Bronchus fibroblast of lung (primary cell): ENCODE data around the gene EXOC8. TPM values are rescaled to one million over a fixed set of nuclear protein-coding genes. Genes with fewer than 3 reads are reported as not detected.

Experiments
- total RNA-seq: library from RNA; depleted of rRNA; stranded (reverse); fragments of >200 nt; gene quantifications from 2 replicates; pipeline ENCODE4 v1.2.3, GENCODE V29; 2015

EXOC8 gene, protein sequence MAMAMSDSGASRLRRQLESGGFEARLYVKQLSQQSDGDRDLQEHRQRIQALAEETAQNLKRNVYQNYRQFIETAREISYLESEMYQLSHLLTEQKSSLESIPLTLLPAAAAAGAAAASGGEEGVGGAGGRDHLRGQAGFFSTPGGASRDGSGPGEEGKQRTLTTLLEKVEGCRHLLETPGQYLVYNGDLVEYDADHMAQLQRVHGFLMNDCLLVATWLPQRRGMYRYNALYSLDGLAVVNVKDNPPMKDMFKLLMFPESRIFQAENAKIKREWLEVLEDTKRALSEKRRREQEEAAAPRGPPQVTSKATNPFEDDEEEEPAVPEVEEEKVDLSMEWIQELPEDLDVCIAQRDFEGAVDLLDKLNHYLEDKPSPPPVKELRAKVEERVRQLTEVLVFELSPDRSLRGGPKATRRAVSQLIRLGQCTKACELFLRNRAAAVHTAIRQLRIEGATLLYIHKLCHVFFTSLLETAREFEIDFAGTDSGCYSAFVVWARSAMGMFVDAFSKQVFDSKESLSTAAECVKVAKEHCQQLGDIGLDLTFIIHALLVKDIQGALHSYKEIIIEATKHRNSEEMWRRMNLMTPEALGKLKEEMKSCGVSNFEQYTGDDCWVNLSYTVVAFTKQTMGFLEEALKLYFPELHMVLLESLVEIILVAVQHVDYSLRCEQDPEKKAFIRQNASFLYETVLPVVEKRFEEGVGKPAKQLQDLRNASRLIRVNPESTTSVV
- total RNA-seq: 5.5 and 5.7 TPM in 2 replicates

DNA sequence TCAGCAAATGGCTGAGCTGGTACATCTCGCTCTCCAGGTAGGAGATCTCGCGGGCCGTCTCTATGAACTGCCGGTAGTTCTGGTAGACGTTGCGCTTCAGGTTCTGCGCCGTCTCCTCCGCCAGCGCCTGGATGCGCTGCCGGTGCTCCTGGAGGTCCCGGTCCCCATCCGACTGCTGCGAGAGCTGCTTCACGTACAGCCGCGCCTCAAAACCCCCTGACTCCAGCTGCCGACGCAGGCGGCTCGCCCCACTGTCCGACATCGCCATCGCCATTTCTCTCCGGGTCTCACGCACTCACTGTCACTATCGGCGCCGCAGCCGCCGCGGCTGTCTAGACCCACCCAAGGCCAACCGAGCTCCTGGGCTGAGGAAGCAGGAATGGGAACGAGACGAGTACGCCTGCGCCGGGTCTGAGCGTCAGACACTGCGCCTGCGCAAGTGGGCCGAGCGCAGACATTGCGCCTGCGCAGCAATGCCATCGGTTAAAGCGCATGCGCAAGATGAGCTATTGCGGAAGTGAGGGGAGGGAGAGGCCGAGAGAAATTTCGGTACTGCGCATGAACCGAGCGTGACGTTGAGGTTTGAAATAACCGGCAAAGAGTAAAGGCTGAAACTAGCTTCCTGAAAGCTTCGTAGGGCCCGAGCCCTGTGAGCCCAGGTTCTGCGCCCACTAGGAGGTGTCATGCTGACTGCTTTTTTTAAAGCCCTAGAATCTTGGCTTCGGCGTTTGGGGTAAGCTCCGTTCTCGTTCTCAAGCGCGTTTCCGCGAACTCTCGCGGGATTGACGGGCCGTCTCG, at the start of gene EXOC8:
TSS of gene EXOC8 (minus strand) at position 381 of the 798 bp plus-strand sequence. CDS start at position 274, 107 bp downstream.

DNA sequence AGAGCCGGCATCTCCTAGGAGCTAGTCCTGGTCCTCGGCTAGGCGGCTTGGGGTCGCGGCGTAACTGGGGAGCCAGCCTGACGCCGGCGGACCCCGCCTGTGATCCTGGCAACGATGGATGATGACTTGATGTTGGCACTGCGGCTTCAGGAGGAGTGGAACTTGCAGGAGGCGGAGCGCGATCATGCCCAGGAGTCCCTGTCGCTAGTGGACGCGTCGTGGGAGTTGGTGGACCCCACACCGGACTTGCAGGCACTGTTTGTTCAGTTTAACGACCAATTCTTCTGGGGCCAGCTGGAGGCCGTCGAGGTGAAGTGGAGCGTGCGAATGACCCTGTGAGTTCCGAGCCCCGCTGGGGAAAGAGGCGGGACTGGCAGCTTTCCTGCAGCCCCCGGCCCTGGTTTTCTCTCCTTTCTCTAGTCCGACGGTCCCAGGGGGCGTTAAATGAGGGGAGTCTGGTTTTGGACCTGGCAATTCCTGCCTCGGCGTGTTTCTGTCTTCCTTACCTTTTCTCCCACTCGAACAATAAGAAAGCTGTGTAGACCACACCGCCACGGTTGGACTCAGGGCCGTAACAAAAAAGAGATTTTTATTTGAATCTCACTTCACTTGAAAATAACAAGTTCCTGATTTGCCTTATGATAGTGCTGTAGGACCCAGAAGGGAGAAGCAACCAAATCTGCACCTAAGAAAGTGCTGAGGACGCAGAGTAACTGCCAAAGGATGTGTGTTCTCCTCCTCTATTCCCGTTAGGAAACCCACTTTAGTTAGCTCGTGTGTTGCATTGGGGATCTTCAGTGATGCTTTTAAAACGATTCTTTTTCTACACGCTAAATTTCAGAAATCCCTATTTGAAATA, 847 bp upstream of the EXOC8 start, which contains the start of gene SPRTN:
TSS of gene SPRTN (plus strand) at position 24 of the 859 bp plus-strand sequence. CDS start at position 115, 91 bp downstream.

Other genes with a start within 250 kb of the EXOC8 start
- not detected in 2 replicates for gene TRIM67, start 175.8 kb downstream of the EXOC8 start, total RNA-seq
- 53.1 and 58.8 TPM in 2 replicates for gene GNPAT, start 96.6 kb downstream of the EXOC8 start, total RNA-seq
- gene SPRTN, start 441 bp upstream of the EXOC8 start, total RNA-seq: 9.8 and 12.2 TPM in 2 replicates
- 13.1 and 15.1 TPM in 2 replicates for gene EGLN1, start 84.4 kb upstream of the EXOC8 start, total RNA-seq
- gene TSNAX, start 190.8 kb upstream of the EXOC8 start, total RNA-seq: 15.2 and 21.5 TPM in 2 replicates